Neutrophil (primary cell): ENCODE measurements around the gene HHAT.

Experiments used
- H3K27ac ChIP-seq: fragments of 200-600 bp; sonication (generic); 2 replicates; pipeline ENCODE4 v1.5.1; 2016; ENCODE audit warnings: mild to moderate bottlenecking, moderate library complexity
- H3K27me3 ChIP-seq: fragments of 200-600 bp; sonication (generic); 2 replicates; pipeline ENCODE4 v1.6.0; 2016; ENCODE audit warnings: mild to moderate bottlenecking
- H3K36me3 ChIP-seq: fragments of 200-600 bp; sonication (generic); 2 replicates; pipeline ENCODE4 v1.5.1; 2017
- H3K4me1 ChIP-seq, 2 experiments: fragments of 200-600 bp in 1 of 2; sonication (generic) in 1 of 2; 1 replicate in 1 of 2; 2 replicates in 1 of 2; pipeline versions ENCODE4 v1.5.1 to v1.6.1; 2013 to 2016; ENCODE audit warnings: low read depth in 1 of 2, low read length in 1 of 2, mild to moderate bottlenecking in 1 of 2, moderate library complexity in 1 of 2; ENCODE audit not compliant: control insufficient read depth in 1 of 2, insufficient read depth in 1 of 2
- H3K4me3 ChIP-seq, 2 experiments: fragments of 200-600 bp in 1 of 2; sonication (generic) in 1 of 2; 1 replicate in 1 of 2; 2 replicates in 1 of 2; pipeline ENCODE4 v1.5.1; 2013 to 2016; ENCODE audit warnings: low read depth in 1 of 2, low read length in 1 of 2, mild to moderate bottlenecking in 1 of 2, moderate library complexity in 1 of 2
- H3K9me3 ChIP-seq: fragments of 200-600 bp; sonication (generic); 2 replicates; pipeline ENCODE4 v1.5.1; 2016
- CTCF ChIP-seq: fragments of 200-600 bp; sonication (generic); IDR thresholded peaks from 2 replicates; pipeline ENCODE4 v1.5.1; 2016; ENCODE audit warnings: antibody characterized with exemption

The HHAT gene

GRCh38 chr1:210372931-210373627 is 44.4 kb downstream of the HHAT start:
- Histone ChIP-seq H3K9me3 (no peaks in the 10 kb centered on the region), H3K4me3 (no peak overlapping the region), H3K27ac (no peak overlapping the region), H3K4me1 (peaks cover 6 to 15% of the 10 kb centered on the region in 2 experiments), H3K27me3 (no peaks in the 10 kb centered on the region), H3K36me3 (no peaks in the 10 kb centered on the region)
- no peak for TF ChIP-seq CTCF

GRCh38 chr1:210373628-210373877 is 44.9 kb downstream of the HHAT start:
- Histone ChIP-seq H3K4me3 (no peak overlapping the region), H3K4me1 (peaks cover 6 to 15% of the 10 kb centered on the region in 2 experiments), H3K27me3 (no peaks in the 10 kb centered on the region), H3K27ac (peak overlapping the region; percentile 25), H3K36me3 (no peaks in the 10 kb centered on the region), H3K9me3 (no peaks in the 10 kb centered on the region)
- no peak for TF ChIP-seq CTCF

- Histone ChIP-seq H3K36me3 (no peaks in the 10 kb centered on the region), H3K27me3 (no peaks in the 10 kb centered on the region), H3K27ac (peak overlapping the region; percentile 25), H3K4me3 (no peak overlapping the region), H3K9me3 (no peaks in the 10 kb centered on the region), H3K4me1 (peaks cover 6 to 15% of the 10 kb centered on the region in 2 experiments)
- peak; percentile 30 for TF ChIP-seq CTCF
Measured at GRCh38 chr1:210373878-210374599, 45.3 kb downstream of the HHAT start.

- Histone ChIP-seq H3K36me3 (no peaks in the 10 kb centered on the region), H3K27me3 (no peaks in the 10 kb centered on the region), H3K9me3 (no peaks in the 10 kb centered on the region), H3K4me3 (no peak overlapping the region), H3K27ac (no peak overlapping the region), H3K4me1 (peaks cover 6 to 15% of the 10 kb centered on the region in 2 experiments)
- TF ChIP-seq CTCF, result no peak
Measured at GRCh38 chr1:210374600-210374953, 45.9 kb downstream of the HHAT start.

GRCh38 chr1:210376836-210377372 is 48.2 kb downstream of the HHAT start:
- Histone ChIP-seq H3K9me3 (no peaks in the 10 kb centered on the region), H3K4me1 (peaks cover 6 to 15% of the 10 kb centered on the region in 2 experiments), H3K27ac (no peak overlapping the region), H3K27me3 (no peaks in the 10 kb centered on the region), H3K4me3 (no peak overlapping the region), H3K36me3 (no peaks in the 10 kb centered on the region)
- TF ChIP-seq CTCF, result no peak
